ENCODE measurements around the gene ATP5F1D.

ATP5F1D gene

DNA sequence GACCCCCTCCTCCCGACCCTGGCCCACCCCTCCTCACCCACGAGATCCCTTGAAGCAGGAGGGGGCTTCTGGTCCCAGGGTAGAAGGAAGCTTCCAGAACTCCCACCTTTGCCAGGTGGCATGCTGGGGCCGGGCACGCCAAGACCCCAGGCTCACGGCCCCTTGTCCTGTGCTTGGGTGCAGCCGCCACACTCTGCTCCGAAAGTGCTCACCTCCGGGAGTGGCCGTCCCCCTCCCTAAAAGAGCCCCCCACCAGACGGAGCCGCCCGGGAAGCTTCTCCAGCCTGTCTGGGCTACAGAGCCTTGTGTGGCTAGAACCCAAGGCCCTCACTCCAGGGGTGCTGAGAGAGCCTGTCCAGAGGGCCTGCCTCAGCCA lies 42.4 kb downstream of the ATP5F1D start:
- DNase-seq = no peak

- no peak for DNase-seq
These were observed 42.9 kb downstream of the ATP5F1D start for GRCh38 chr19:1284293-1284978.

DNA sequence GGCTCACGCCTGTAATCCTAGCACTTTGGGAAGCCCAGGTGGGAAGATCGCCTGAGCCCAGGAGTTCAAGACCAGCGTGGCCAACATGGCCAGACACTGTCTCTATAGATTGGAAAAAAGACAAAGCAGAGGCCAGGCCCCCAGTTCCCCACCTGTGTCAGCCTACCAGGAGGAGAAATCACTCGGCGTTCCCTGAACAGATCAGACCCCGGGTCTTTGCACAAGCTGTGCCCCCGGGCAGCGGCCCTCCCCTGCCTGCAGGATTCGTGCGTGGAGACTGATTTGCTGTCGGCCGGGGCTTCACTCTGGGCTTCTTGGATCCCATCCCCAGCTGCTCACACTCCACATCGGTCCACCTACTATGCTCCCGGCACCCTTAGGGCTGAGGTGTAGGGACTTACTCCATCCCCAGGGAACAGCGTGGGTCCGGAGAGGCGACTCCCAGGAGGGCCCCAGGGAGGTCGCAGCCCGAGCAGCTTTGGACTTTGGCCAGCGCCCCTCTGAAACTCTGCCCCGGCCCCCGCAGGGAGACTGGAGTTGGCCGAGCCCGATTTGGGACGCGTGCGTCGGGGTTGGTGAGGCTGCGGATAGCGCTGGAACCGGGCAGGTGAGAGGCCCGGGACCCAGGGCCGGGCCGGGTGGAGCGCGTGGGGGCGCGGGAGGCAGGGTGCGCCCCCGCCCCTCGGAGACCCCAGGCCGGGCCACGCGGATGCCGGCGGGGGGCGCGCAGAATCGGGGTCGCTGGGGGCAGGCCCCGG lies 43.6 kb downstream of the ATP5F1D start:
- DNase-seq = no peak

GRCh38 chr19:1285737-1286360 lies 44.3 kb downstream of the ATP5F1D start, which contains the start of gene EFNA2:
EFNA2 (plus strand) TSS chr19:1285873; CDS start chr19:1286169, 296 bp downstream.
- DNase-seq = no peak

GRCh38 chr19:1286487-1287353 lies 45.2 kb downstream of the ATP5F1D start:
- no peak for DNase-seq

DNA sequence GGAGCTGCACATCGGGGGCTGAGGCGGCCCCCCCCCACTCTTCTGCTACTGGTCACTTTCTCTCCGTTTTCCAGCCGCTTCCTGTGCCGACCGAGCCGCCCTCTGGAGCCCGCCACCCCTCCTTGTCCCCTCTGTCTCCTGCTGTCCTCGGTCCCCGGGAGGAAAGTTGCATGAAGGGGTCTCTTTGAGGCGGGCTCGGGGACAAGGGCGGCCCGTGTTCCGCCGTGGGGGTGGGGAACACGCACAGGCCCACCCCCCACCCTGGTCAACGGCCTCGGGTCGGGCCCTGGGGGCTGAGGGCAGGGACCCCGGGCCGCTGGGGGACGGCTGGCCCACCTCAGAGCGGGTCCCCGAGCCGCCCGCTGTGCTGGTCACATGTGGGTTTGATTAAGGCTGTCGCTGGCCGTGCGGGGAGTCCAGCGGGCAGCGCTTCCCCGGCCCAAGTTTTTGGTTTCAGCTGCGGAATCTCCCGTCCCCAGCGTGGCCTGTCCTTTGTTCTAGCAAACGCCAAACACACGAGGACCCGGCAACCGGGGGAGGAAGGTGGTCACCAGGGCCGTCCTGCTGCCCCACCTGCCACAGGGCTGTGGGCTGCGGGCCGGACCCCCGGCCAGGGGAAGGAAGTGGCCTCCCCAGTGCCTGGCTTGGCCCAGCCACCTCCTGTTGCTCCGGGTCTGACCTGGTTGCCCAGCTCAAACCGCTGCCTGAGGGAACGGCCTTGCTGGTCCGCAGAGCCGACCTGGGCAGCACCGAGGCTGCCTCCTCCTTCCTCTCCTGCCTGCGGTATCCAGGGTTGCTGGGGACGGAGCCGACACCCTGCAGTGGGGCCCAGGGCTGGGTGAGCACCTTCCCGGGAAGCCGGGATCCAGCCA lies 46.0 kb downstream of the ATP5F1D start:
- DNase-seq = no peak

- no peak for DNase-seq
These were observed 46.7 kb downstream of the ATP5F1D start for GRCh38 chr19:1288226-1288612.

GRCh38 chr19:1288833-1289685 lies 47.5 kb downstream of the ATP5F1D start:
- DNase-seq = no peak

DNA sequence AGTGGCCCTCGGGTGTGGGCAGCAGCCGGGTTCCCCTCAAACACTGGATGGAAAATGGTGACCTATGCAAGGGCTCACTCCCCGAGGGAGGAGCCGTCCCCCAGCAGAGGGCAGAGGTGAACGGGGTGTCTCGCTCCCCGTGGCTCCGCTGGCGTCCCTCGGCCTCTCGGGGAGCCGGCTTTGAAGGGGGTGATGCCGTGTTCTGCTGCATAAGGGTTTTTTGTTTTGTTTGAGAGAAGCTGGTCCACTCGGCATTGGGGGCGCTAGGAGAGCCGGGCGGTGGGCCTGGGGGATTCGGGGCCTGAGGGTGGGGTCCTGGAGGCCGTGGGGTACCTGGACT lies 48.1 kb downstream of the ATP5F1D start:
- DNase-seq = no peak

GRCh38 chr19:1290196-1290702 lies 48.7 kb downstream of the ATP5F1D start:
- no peak for DNase-seq

GRCh38 chr19:1290703-1291651 lies 49.4 kb downstream of the ATP5F1D start:
- no peak for DNase-seq

GRCh38 chr19:1291761-1292418 lies 50.3 kb downstream of the ATP5F1D start:
- no peak for DNase-seq

GRCh38 chr19:1292419-1293151 lies 51.0 kb downstream of the ATP5F1D start:
- DNase-seq = no peak

- no peak for DNase-seq
These were observed 52.4 kb downstream of the ATP5F1D start for GRCh38 chr19:1293782-1294604.
